CD4-positive, alpha-beta T cell (primary cell): Measurements from ENCODE around the gene STK17A. TPM values are rescaled to one million over a fixed set of nuclear protein-coding genes. Genes with fewer than 3 reads are reported as not detected.

Source experiments
- ATAC-seq: fragments of 200-7000 bp; cut with Tn5 transposase; one replicate; pipeline ENCODE4 v1.10.0; 2022; ENCODE audit warnings: mild to moderate bottlenecking; ENCODE audit not compliant: poor library complexity
- CTCF ChIA-PET: fragments of 350-600 bp; sonication (Branson Sonifier 250); formaldehyde crosslinking; loops from one replicate; lab custom pipeline; 2021; ENCODE audit warnings: antibody characterized with exemption, inconsistent platforms; lab: Charles Lee
- POLR2A ChIA-PET: fragments of 350-600 bp; sonication (Branson Sonifier 250); formaldehyde crosslinking; loops from one replicate; lab custom pipeline; 2021; ENCODE audit warnings: antibody characterized with exemption, inconsistent platforms; lab: Charles Lee
- DNase-seq, 14 experiments: peaks; one replicate each; pipeline ENCODE4 v3.0.0-alpha.2; 2013 to 2020; ENCODE audit warnings: mixed read lengths in 2 of 14
- H3K27ac ChIP-seq, 2 donors: one replicate each; pipeline versions ENCODE4 v1.5.1 to v1.7.0; 2013; ENCODE audit warnings: low read length in 2 of 2, low read depth in 1 of 2, mild to moderate bottlenecking in 1 of 2
- H3K27me3 ChIP-seq, 2 experiments: 1 replicate in 1 of 2; 2 replicates in 1 of 2; pipeline versions ENCODE4 v1.6.1 to v1.7.0; 2013; ENCODE audit warnings: low read length in 2 of 2, control low read depth in 1 of 2, mild to moderate bottlenecking in 1 of 2, moderate library complexity in 1 of 2; ENCODE audit not compliant: insufficient read depth in 2 of 2, control insufficient read depth in 1 of 2
- H3K36me3 ChIP-seq: one replicate; pipeline ENCODE4 v1.6.1; 2013; ENCODE audit warnings: low read length, control low read depth; ENCODE audit not compliant: insufficient read depth
- H3K4me1 ChIP-seq: one replicate; pipeline ENCODE4 v1.6.1; 2013; ENCODE audit warnings: low read length, control low read depth; ENCODE audit not compliant: insufficient read depth
- H3K4me3 ChIP-seq: one replicate; pipeline ENCODE4 v1.5.1; 2013; ENCODE audit warnings: mild to moderate bottlenecking, low read length, moderate library complexity
- H3K9me3 ChIP-seq, 2 experiments: 1 replicate in 1 of 2; 2 replicates in 1 of 2; pipeline versions ENCODE4 v1.6.1 to v1.7.0; 2013; ENCODE audit warnings: low read length in 2 of 2, mild to moderate bottlenecking in 2 of 2, control low read depth in 1 of 2, moderate library complexity in 1 of 2; ENCODE audit not compliant: control insufficient read depth in 1 of 2, insufficient read depth in 1 of 2
- H3K27ac Mint-ChIP-seq: one replicate; pipeline ENCODE4 v1.8.0; 2020; ENCODE audit warnings: mixed read lengths
- H3K27me3 Mint-ChIP-seq: one replicate; pipeline ENCODE4 v1.8.0; 2021; ENCODE audit warnings: mixed read lengths
- H3K36me3 Mint-ChIP-seq: one replicate; pipeline ENCODE4 v1.8.0; 2021; ENCODE audit warnings: low read depth, mixed read lengths
- H3K4me1 Mint-ChIP-seq: one replicate; pipeline ENCODE4 v1.8.0; 2021; ENCODE audit warnings: low read depth, mixed read lengths
- H3K4me3 Mint-ChIP-seq: one replicate; pipeline ENCODE4 v1.8.0; 2020; ENCODE audit warnings: mild to moderate bottlenecking, mixed read lengths
- H3K9me3 Mint-ChIP-seq: one replicate; pipeline ENCODE4 v1.8.0; 2020; ENCODE audit warnings: mixed read lengths
- CTCF ChIP-seq: fragments of 200-600 bp; IDR thresholded peaks from one replicate; pipeline ENCODE4 v1.8.0; 2022; ENCODE audit warnings: antibody characterized with exemption, mild to moderate bottlenecking
- intact Hi-C, 2 experiments: fragments of 100-400 bp; cut with DNase I in 1 of 2; cut with micrococcal nuclease in 1 of 2; formaldehyde crosslinking; loops; one replicate each; pipeline versions ENCODE4 v1.15.1 to v1.9.0; 2023 to 2025; cut with DNase I, micrococcal nuclease
- total RNA-seq, 174 experiments: library from RNA in 2 of 174; stranded (reverse) in 2 of 174; gene quantifications; one replicate each; pipeline ENCODE4 v1.2.3 and lab custom pipeline; 2021 to 2026

The STK17A gene
- total RNA-seq, 2 experiments from 2014 or later, result 213 to 218 TPM

GRCh38 chr7:43621729-43622448 lies 39.0 kb downstream of the STK17A start:
- Mint-ChIP-seq H3K4me1 (peaks cover 65% of the 10 kb centered on the region), H3K36me3 (peaks cover 57% of the 10 kb centered on the region), H3K27ac (no peak overlapping the region), H3K9me3 (no peaks in the 10 kb centered on the region), H3K27me3 (no peaks in the 10 kb centered on the region), H3K4me3 (peak overlapping the region; percentile 68)
- peaks cover 88% of the 10 kb centered on the region for H3K36me3 ChIP-seq
- ChIA-PET POLR2A (interaction anchor here (1.0 to 4.4 kb wide), 12 partner anchors 10 to 77 kb away, joined by 3 to 45 read pairs (median 6); partner anchors contain the start of gene STK17A), CTCF (interaction anchor here (0.6 to 7.8 kb wide), 3 partner anchors 27 to 78 kb away, joined by 3 to 56 read pairs (median 18); partner anchors contain the start of gene STK17A)
- ATAC-seq, result peak; percentile 24
- peak in 2 of 14 experiments; percentile 26 to 28 for DNase-seq
- no peaks in the 10 kb centered on the region for H3K9me3 ChIP-seq
- intact Hi-C loops, result loop anchor here in 1 of 2 experiments (1.0 kb wide), 2 partner anchors 9 to 10 kb away; no protein-coding TSS in a partner anchor
- no peak overlapping the region for H3K4me3 ChIP-seq
- H3K27me3 ChIP-seq, result no peaks in the 10 kb centered on the region
- H3K27ac ChIP-seq, result peak overlapping the region; percentile 6 to 57
- peaks cover 59% of the 10 kb centered on the region for H3K4me1 ChIP-seq
- no peak for TF ChIP-seq CTCF

- Mint-ChIP-seq H3K4me1 (peaks cover 88% of the 10 kb centered on the region), H3K9me3 (no peaks in the 10 kb centered on the region), H3K27ac (no peak overlapping the region), H3K27me3 (no peaks in the 10 kb centered on the region), H3K4me3 (peak overlapping the region; percentile 7), H3K36me3 (peaks cover 79% of the 10 kb centered on the region)
- H3K4me3 ChIP-seq, result no peak overlapping the region
- ChIA-PET CTCF (interaction anchor here (7.8 kb wide), 1 partner anchor 42 kb away, joined by 56 read pairs; the partner anchor contains the start of gene STK17A), POLR2A (interaction anchor here (1.3 kb wide), 1 partner anchor 39 kb away, joined by 3 read pairs; no protein-coding TSS in a partner anchor)
- no peak for TF ChIP-seq CTCF
- H3K9me3 ChIP-seq, result no peaks in the 10 kb centered on the region
- intact Hi-C loops, result no loop called here
- H3K4me1 ChIP-seq, result peaks cover 40% of the 10 kb centered on the region
- DNase-seq, result no peak
- no peaks in the 10 kb centered on the region for H3K27me3 ChIP-seq
- peaks cover 81% of the 10 kb centered on the region for H3K36me3 ChIP-seq
- peak overlapping the region; percentile 35 to 45 for H3K27ac ChIP-seq
- no peak for ATAC-seq
Measured at GRCh38 chr7:43624156-43624555, 41.2 kb downstream of the STK17A start.

- Histone ChIP-seq H3K36me3 (peaks cover 80% of the 10 kb centered on the region), H3K4me1 (peaks cover 35% of the 10 kb centered on the region), H3K27ac (peak overlapping the region; percentile 35 to 45), H3K9me3 (no peaks in the 10 kb centered on the region), H3K4me3 (no peak overlapping the region), H3K27me3 (no peaks in the 10 kb centered on the region)
- CTCF ChIA-PET, result interaction anchor here (1.3 to 5.8 kb wide), 2 partner anchors 23 to 42 kb away, joined by 7 to 58 read pairs; partner anchors contain the start of gene STK17A
- POLR2A ChIA-PET, result interaction anchor here (1.0 to 6.1 kb wide), 9 partner anchors 10 to 43 kb away, joined by 3 to 60 read pairs (median 4); partner anchors contain the start of gene STK17A
- H3K4me3 Mint-ChIP-seq, result peak overlapping the region; percentile 59
- peaks cover 87% of the 10 kb centered on the region for H3K36me3 Mint-ChIP-seq
- peaks cover 97% of the 10 kb centered on the region for H3K4me1 Mint-ChIP-seq
- peak; percentile 69 for ATAC-seq
- H3K9me3 Mint-ChIP-seq, result no peaks in the 10 kb centered on the region
- intact Hi-C loops, result loop anchor here (1.0 to 5.0 kb wide), 5 partner anchors 24 to 72 kb away; no protein-coding TSS in a partner anchor
- DNase-seq, result peak in 8 of 14 experiments; percentile 27 to 85 (median 52)
- H3K27me3 Mint-ChIP-seq, result no peaks in the 10 kb centered on the region
- no peak for TF ChIP-seq CTCF
- H3K27ac Mint-ChIP-seq, result no peak overlapping the region
Measured at GRCh38 chr7:43625453-43625852, 42.5 kb downstream of the STK17A start.
